K562 (cell line): Measurements from ENCODE around the gene ZNF641. TPM values are rescaled to one million over a fixed set of nuclear protein-coding genes. Genes with fewer than 3 reads are reported as not detected.

ENCODE experiments used
- AFF1 ChIP-seq, 2 experiments: fragments of 450-650 bp; IDR thresholded peaks; 2 replicates each; pipeline ENCODE4 v1.6.1; 2018; ENCODE audit warnings: mild to moderate bottlenecking in 2 of 2, low read depth in 1 of 2; ENCODE audit not compliant: partially characterized antibody in 2 of 2
- BMI1 ChIP-seq: fragments of 150-350 bp; IDR thresholded peaks from 2 replicates; pipeline ENCODE4 v1.6.1; 2014; ENCODE audit warnings: low read length
- CREM ChIP-seq: IDR thresholded peaks from 2 replicates; pipeline ENCODE4 v1.6.1; 2014; ENCODE audit warnings: antibody characterized with exemption, low read depth
- HDAC1 ChIP-seq, 2 experiments: fragments of 450-650 bp; IDR thresholded peaks; 2 replicates each; pipeline ENCODE4 v1.6.1; 2016 to 2017; ENCODE audit warnings: inconsistent platforms in 1 of 2, mild to moderate bottlenecking in 1 of 2, moderate library complexity in 1 of 2
- HINFP ChIP-seq: fragments of 450-650 bp; conservative IDR thresholded peaks from 2 replicates; pipeline ENCODE4 v1.6.1; 2016; ENCODE audit warnings: missing genetic modification characterization, low read depth, mild to moderate bottlenecking, control low read depth, missing compliant biosample characterization
- L3MBTL2 ChIP-seq: fragments of 450-650 bp; IDR thresholded peaks from 2 replicates; pipeline ENCODE4 v1.6.1; 2016; ENCODE audit warnings: mild to moderate bottlenecking, moderate library complexity
- MYC ChIP-seq, 2 experiments: fragments of 250-450 bp in 1 of 2; sonication (Bioruptor Pico) in 1 of 2; IDR thresholded peaks; 2 replicates each; pipeline versions ENCODE4 v1.5.1 to v1.6.1; 2012 to 2021; ENCODE audit warnings: low read depth in 2 of 2, borderline replicate concordance in 1 of 2, improper control_type of control experiment in 1 of 2, low read length in 1 of 2, mild to moderate bottlenecking in 1 of 2, moderate library complexity in 1 of 2
- SMARCA4 ChIP-seq: fragments of 450-650 bp; IDR thresholded peaks from 2 replicates; pipeline ENCODE4 v1.6.1; 2016
- TAF15 ChIP-seq: fragments of 200-400 bp; formaldehyde crosslinking; IDR thresholded peaks from 2 replicates; pipeline ENCODE4 v1.6.1; 2017; ENCODE audit warnings: mild to moderate bottlenecking, low read depth, low read length, moderate library complexity
- ZNF232 ChIP-seq: sonication (generic); formaldehyde crosslinking; IDR thresholded peaks from 2 replicates; pipeline ENCODE4 v1.8.0; 2022; ENCODE audit warnings: mild to moderate bottlenecking, missing genetic modification reagents
- ZNF407 ChIP-seq: fragments of 450-650 bp; IDR thresholded peaks from 2 replicates; pipeline ENCODE4 v1.6.1; 2016; ENCODE audit warnings: low read depth
- polyA plus RNA-seq, 8 experiments: library from polyadenylated mRNA; depleted of rRNA in 4 of 8; stranded (reverse) in 5 of 8; unstranded in 3 of 8; fragments of >200 nt; fragmentation: Nextera tagmentation in 2 of 8; fragmentation: Illumina TruSeq in 1 of 8; extraction: Ambion mirVana in 2 of 8; extraction: Trizol in 1 of 8; gene quantifications; 2 replicates each; pipeline versions ENCODE4 v1.2.1 to v1.2.3, GENCODE V29; 2011 to 2014; ENCODE audit warnings: inconsistent platforms in 1 of 8, missing spikeins in 1 of 8
- total RNA-seq, 7 experiments: library from RNA; depleted of rRNA in 6 of 7; stranded (reverse); fragments of >200 nt in 6 of 7; fragmentation: Illumina TruSeq in 2 of 7; extraction: Trizol in 2 of 7; gene quantifications; 2 replicates each; pipeline versions ENCODE4 v1.2.1 to v1.2.3, GENCODE V29; 2011 to 2021; ENCODE audit warnings: low replicate concordance in 1 of 7

ZNF641 gene
- total and polyA plus RNA-seq, 9 of the 15 experiments (the other 6 are each of a cell fraction or from before 2014, with no cell fraction given) = 2.5 to 15.6 (median 9.2) TPM

- 0 out of 2 replicates have a peak, but pooled peaks have one; percentile 41 for TF ChIP-seq ZNF407
- TF ChIP-seq ZNF232 = no peak
- TF ChIP-seq L3MBTL2 = peak; percentile 73
- TF ChIP-seq BMI1 = no peak
- TF ChIP-seq HINFP (tag) = no peak
- TF ChIP-seq AFF1 (IDR thresholded peaks at IDR 0.05; ENCODE audit: low read depth in 1 of 2, partially characterized antibody in 2 of 2) = peak in 1 of 2 experiments; percentile 66
- peak; percentile 41; the same call in 1 of the 2 replicates for TF ChIP-seq SMARCA4
- TF ChIP-seq HDAC1 (IDR thresholded peaks at IDR 0.05) = no peak
- peak; percentile 76 for TF ChIP-seq MYC (IDR thresholded peaks at IDR 0.05; ENCODE audit: low read depth, low read length)
- no peak for TF ChIP-seq MYC (CRISPR knock-in tag; IDR thresholded peaks at IDR 0.05; ENCODE audit: borderline replicate concordance, low read depth)
- no peak for TF ChIP-seq TAF15
- peak; percentile 76 for TF ChIP-seq CREM
These were observed 54.0 kb downstream of the ZNF641 start (continued) for GRCh38 chr12:48296586-48297282.
